ENCODE data around the gene PDCD2. TPM values are rescaled to one million over a fixed set of nuclear protein-coding genes. Genes with fewer than 3 reads are reported as not detected.

The PDCD2 gene
- polyA plus RNA-seq, 1 experiment: 73.9 TPM

- ChIA-PET CTCF (interaction anchor here (0.7 to 1.9 kb wide), 2 partner anchors 9 to 46 kb away, joined by 3 to 14 read pairs; partner anchors contain the start of gene PDCD2), POLR2A (interaction anchor here (0.5 to 0.7 kb wide), 2 partner anchors 9 to 12 kb away, joined by 3 read pairs; partner anchors contain the start of gene PDCD2)
Measured at GRCh38 chr6:170575250-170575649, 9.2 kb downstream of the PDCD2 start.

GRCh38 chr6:170572704-170573466, 11.6 kb downstream of the PDCD2 start:
- ChIA-PET POLR2A (no interaction called here), CTCF (no interaction called here)
- no peak for DNase-seq (ENCODE audit: low read depth, low spot score)
- Histone ChIP-seq H3K9me3 (ENCODE audit: control insufficient read depth, insufficient read depth, low read length) (no peaks in the 10 kb centered on the region), H3K4me3 (ENCODE audit: low read depth, low read length) (no peak overlapping the region), H3K27ac (ENCODE audit: low read depth, low read length) (no peak overlapping the region), H3K27me3 (ENCODE audit: control insufficient read depth, insufficient read depth, low read length) (no peaks in the 10 kb centered on the region)
- TF ChIP-seq, protein P1, sequence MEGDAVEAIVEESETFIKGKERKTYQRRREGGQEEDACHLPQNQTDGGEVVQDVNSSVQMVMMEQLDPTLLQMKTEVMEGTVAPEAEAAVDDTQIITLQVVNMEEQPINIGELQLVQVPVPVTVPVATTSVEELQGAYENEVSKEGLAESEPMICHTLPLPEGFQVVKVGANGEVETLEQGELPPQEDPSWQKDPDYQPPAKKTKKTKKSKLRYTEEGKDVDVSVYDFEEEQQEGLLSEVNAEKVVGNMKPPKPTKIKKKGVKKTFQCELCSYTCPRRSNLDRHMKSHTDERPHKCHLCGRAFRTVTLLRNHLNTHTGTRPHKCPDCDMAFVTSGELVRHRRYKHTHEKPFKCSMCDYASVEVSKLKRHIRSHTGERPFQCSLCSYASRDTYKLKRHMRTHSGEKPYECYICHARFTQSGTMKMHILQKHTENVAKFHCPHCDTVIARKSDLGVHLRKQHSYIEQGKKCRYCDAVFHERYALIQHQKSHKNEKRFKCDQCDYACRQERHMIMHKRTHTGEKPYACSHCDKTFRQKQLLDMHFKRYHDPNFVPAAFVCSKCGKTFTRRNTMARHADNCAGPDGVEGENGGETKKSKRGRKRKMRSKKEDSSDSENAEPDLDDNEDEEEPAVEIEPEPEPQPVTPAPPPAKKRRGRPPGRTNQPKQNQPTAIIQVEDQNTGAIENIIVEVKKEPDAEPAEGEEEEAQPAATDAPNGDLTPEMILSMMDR (IDR thresholded peaks at IDR 0.05; ENCODE audit: low read depth, low read length): no peak

More at GRCh38 chr6:170575250-170575649, 9.2 kb downstream of the PDCD2 start:
- no peaks in the 10 kb centered on the region for H3K9me3 ChIP-seq (ENCODE audit: control insufficient read depth, insufficient read depth, low read length)
- H3K4me3 ChIP-seq (ENCODE audit: low read depth, low read length): no peak overlapping the region
- H3K27me3 ChIP-seq (ENCODE audit: control insufficient read depth, insufficient read depth, low read length): no peaks in the 10 kb centered on the region
- TF ChIP-seq, protein P1 (IDR thresholded peaks at IDR 0.05; ENCODE audit: low read depth, low read length): peak; percentile 46
- no peak overlapping the region for H3K27ac ChIP-seq (ENCODE audit: low read depth, low read length)
- no peak for DNase-seq (ENCODE audit: low read depth, low spot score)

GRCh38 chr6:170564936-170565530, 19.4 kb downstream of the PDCD2 start:
- no peak overlapping the region for H3K27ac ChIP-seq (ENCODE audit: low read depth, low read length)
- no peaks in the 10 kb centered on the region for H3K27me3 ChIP-seq (ENCODE audit: control insufficient read depth, insufficient read depth, low read length)
- DNase-seq (ENCODE audit: low read depth, low spot score): no peak
- ChIA-PET CTCF (interaction anchor here (1.0 to 1.2 kb wide), 2 partner anchors 19 to 35 kb away, joined by 3 to 6 read pairs; no protein-coding TSS in a partner anchor), POLR2A (no interaction called here)
- no peaks in the 10 kb centered on the region for H3K9me3 ChIP-seq (ENCODE audit: control insufficient read depth, insufficient read depth, low read length)
- no peak overlapping the region for H3K4me3 ChIP-seq (ENCODE audit: low read depth, low read length)
- TF ChIP-seq, protein P1 (IDR thresholded peaks at IDR 0.05; ENCODE audit: low read depth, low read length): no peak

GRCh38 chr6:170561555-170561954, 22.9 kb downstream of the PDCD2 start:
- CTCF ChIA-PET: interaction anchor here (0.6 kb wide), 1 partner anchor 730 kb away, joined by 3 read pairs; no protein-coding TSS in a partner anchor
- TF ChIP-seq, protein P1 (IDR thresholded peaks at IDR 0.05; ENCODE audit: low read depth, low read length): no peak
- no peaks in the 10 kb centered on the region for H3K9me3 ChIP-seq (ENCODE audit: control insufficient read depth, insufficient read depth, low read length)
- no peak overlapping the region for H3K27ac ChIP-seq (ENCODE audit: low read depth, low read length)
- POLR2A ChIA-PET: no interaction called here
- no peaks in the 10 kb centered on the region for H3K27me3 ChIP-seq (ENCODE audit: control insufficient read depth, insufficient read depth, low read length)
- H3K4me3 ChIP-seq (ENCODE audit: low read depth, low read length): no peak overlapping the region
- no peak for DNase-seq (ENCODE audit: low read depth, low spot score)

GRCh38 chr6:170555305-170555704, 29.1 kb downstream of the PDCD2 start:
- DNase-seq (ENCODE audit: low read depth, low spot score): no peak
- ChIA-PET POLR2A (no interaction called here), CTCF (interaction anchor here (1.4 kb wide), 1 partner anchor 29 kb away, joined by 5 read pairs; the partner anchor contains the start of gene PDCD2)
- Histone ChIP-seq H3K27ac (ENCODE audit: low read depth, low read length) (no peak overlapping the region), H3K27me3 (ENCODE audit: control insufficient read depth, insufficient read depth, low read length) (no peaks in the 10 kb centered on the region), H3K4me3 (ENCODE audit: low read depth, low read length) (peak overlapping the region; percentile 99), H3K9me3 (ENCODE audit: control insufficient read depth, insufficient read depth, low read length) (peaks cover 3% of the 10 kb centered on the region; the same call in 1 of the 2 replicates)
- TF ChIP-seq, protein P1 (IDR thresholded peaks at IDR 0.05; ENCODE audit: low read depth, low read length): no peak

All from AG04450 (cell line).